T-helper 2 cell treated with Interferon-gamma antibody and Interleukin-4, amounts not matched to agents 5 μg/mL and 100 μg/mL, for 36 hours (primary cell): ENCODE data around the gene SPAG6.
"Not testable (repeated sequence)": the region's sequence is repeated elsewhere in the genome, so short reads cannot be mapped to it uniquely, and the experiment has no call there.

Experiments
- DNase-seq: peaks from one replicate; pipeline ENCODE4 v3.0.0; 2021; ENCODE audit warnings: low spot score
- H3K27ac Mint-ChIP-seq: one replicate; pipeline ENCODE4 v1.8.0; 2021; ENCODE audit warnings: mild to moderate bottlenecking, mixed read lengths
- H3K27me3 Mint-ChIP-seq: one replicate; pipeline ENCODE4 v1.8.0; 2021; ENCODE audit warnings: low read depth, mixed read lengths
- H3K36me3 Mint-ChIP-seq: one replicate; pipeline ENCODE4 v1.8.0; 2021; ENCODE audit warnings: low read depth, mixed read lengths
- H3K4me1 Mint-ChIP-seq: one replicate; pipeline ENCODE4 v1.8.0; 2021; ENCODE audit warnings: low read depth, mixed read lengths
- H3K4me3 Mint-ChIP-seq: one replicate; pipeline ENCODE4 v1.8.0; 2022; ENCODE audit warnings: mild to moderate bottlenecking, moderate library complexity, mixed read lengths
- H3K9me3 Mint-ChIP-seq: one replicate; pipeline ENCODE4 v1.8.0; 2021; ENCODE audit warnings: mixed read lengths

Gene SPAG6

DNA sequence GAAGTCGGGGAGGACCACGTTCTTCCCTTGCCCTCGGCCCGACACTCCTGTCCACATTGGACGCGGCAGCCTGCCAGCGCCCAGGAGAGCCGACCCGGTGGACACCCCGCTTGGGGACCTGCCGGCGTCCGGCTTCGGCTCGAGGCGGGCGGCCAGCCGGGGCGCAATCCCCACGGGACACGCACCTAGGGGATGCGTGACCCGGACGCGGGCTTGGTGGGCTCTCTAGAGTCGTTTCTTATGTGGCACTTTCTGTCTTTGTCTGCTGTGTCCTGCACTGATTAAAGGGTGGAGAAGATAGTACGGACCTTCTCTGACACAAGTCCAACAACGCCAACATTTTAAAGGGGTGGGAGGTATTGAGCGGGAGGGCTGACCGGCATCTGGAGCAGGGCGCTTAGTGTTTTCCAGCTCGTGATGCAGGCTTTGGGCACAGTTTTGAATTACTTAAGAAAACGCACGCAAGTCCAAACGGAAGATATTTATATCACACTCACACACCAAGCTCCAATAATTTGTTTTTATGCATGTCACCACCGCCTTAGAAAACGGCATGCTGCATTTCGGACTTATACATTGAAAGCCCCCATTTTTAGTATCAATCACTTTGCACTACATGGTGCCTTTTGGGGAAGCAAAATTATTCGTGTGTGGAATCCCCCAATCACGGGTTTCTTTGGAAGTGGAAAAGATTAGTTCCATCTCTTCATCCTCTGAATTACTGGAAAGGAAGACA is 3.9 kb upstream of the SPAG6 start:
- Mint-ChIP-seq H3K36me3 (peaks cover 5% of the 10 kb centered on the region), H3K27ac (peak overlapping the region; percentile 67), H3K27me3 (peaks cover 85% of the 10 kb centered on the region), H3K9me3 (no peaks in the 10 kb centered on the region), H3K4me3 (peak overlapping the region; percentile 77), H3K4me1 (peaks cover 45% of the 10 kb centered on the region)
- no peak for DNase-seq

GRCh38 chr10:22341926-22342196 is 3.4 kb upstream of the SPAG6 start:
- Mint-ChIP-seq H3K27ac (peak overlapping the region; percentile 68), H3K36me3 (peaks cover 5% of the 10 kb centered on the region), H3K4me3 (peak overlapping the region; percentile 77), H3K27me3 (peaks cover 85% of the 10 kb centered on the region), H3K4me1 (peaks cover 46% of the 10 kb centered on the region), H3K9me3 (no peaks in the 10 kb centered on the region)
- DNase-seq = no peak

- Mint-ChIP-seq H3K4me3 (peak overlapping the region; percentile 26), H3K36me3 (peaks cover 5% of the 10 kb centered on the region), H3K9me3 (no peaks in the 10 kb centered on the region), H3K27me3 (peaks cover 84% of the 10 kb centered on the region), H3K4me1 (peaks cover 41% of the 10 kb centered on the region), H3K27ac (no peak overlapping the region)
- no peak for DNase-seq
These were observed 2.9 kb upstream of the SPAG6 start for GRCh38 chr10:22342421-22342820.

DNA sequence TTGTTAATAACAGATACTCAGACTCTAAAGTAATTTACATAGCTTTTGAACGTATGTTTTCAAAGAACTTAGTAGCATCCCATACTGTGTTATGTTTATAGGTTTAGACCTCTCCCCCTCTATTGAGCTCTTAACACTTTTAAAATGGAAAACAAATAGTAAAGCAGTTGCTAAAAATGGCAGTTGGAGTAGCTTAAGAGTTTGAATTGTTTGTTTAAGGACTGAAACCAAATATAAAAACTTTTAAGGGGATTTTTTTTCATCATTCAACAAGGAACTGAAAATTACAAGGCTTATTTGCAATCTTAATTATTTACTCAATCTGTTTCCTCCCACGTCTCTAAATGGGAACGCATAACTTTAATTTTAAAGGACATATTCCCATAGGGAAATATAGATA is 1.6 kb upstream of the SPAG6 start:
- peaks cover 32% of the 10 kb centered on the region for H3K4me1 Mint-ChIP-seq
- H3K9me3 Mint-ChIP-seq = no peaks in the 10 kb centered on the region
- peaks cover 5% of the 10 kb centered on the region for H3K36me3 Mint-ChIP-seq
- H3K27ac Mint-ChIP-seq = no peak overlapping the region
- peaks cover 81% of the 10 kb centered on the region for H3K27me3 Mint-ChIP-seq
- no peak for DNase-seq
- H3K4me3 Mint-ChIP-seq = no peak overlapping the region

GRCh38 chr10:22344249-22344648 is 1.0 kb upstream of the SPAG6 start:
- no peaks in the 10 kb centered on the region for H3K9me3 Mint-ChIP-seq
- peaks cover 5% of the 10 kb centered on the region for H3K36me3 Mint-ChIP-seq
- peak overlapping the region; percentile 71 for H3K4me3 Mint-ChIP-seq
- DNase-seq = no peak
- peaks cover 76% of the 10 kb centered on the region for H3K27me3 Mint-ChIP-seq
- H3K4me1 Mint-ChIP-seq = peaks cover 28% of the 10 kb centered on the region
- H3K27ac Mint-ChIP-seq = no peak overlapping the region

GRCh38 chr10:22344781-22345300 is 455 bp upstream of the SPAG6 start:
- Mint-ChIP-seq H3K27ac (no peak overlapping the region), H3K36me3 (peaks cover 5% of the 10 kb centered on the region), H3K4me1 (peaks cover 22% of the 10 kb centered on the region), H3K4me3 (peak overlapping the region; percentile 71), H3K27me3 (peaks cover 76% of the 10 kb centered on the region), H3K9me3 (no peaks in the 10 kb centered on the region)
- DNase-seq = no peak

DNA sequence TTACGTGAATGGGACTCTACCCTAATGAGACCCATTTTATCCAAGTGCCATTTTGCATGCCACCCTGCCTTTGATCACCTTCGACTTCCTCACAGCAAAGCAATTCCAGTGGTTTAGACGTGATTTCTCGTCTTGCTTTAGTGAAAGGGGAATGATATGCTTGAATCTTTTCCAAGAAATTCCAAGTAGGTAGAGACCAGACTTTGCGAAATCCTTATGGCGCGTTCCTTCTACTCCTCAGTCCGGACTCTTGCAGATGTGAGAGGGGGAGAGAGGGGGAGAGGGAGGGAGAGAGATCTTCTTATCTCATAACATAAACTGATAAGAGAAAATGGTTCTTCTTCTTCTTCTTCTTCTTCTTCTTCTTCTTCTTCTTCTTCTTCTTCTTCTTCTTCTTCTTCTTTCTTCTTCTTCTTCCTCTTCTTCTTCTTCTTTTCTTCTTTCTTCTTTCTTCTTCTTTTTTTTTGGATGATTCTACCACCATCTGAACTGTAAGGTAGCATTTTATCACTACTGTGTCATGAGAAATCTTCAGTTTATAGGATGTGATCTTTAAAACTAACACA is 883 bp downstream of the SPAG6 start:
- no peak overlapping the region for H3K27ac Mint-ChIP-seq
- DNase-seq = no peak
- peak overlapping the region; percentile 57 for H3K4me3 Mint-ChIP-seq
- peaks cover 19% of the 10 kb centered on the region for H3K4me1 Mint-ChIP-seq
- H3K36me3 Mint-ChIP-seq = peaks cover 5% of the 10 kb centered on the region
- no peaks in the 10 kb centered on the region for H3K9me3 Mint-ChIP-seq
- peaks cover 76% of the 10 kb centered on the region for H3K27me3 Mint-ChIP-seq

GRCh38 chr10:22349755-22350154 is 4.5 kb downstream of the SPAG6 start:
- Mint-ChIP-seq H3K27me3 (peaks cover 55% of the 10 kb centered on the region), H3K36me3 (peaks cover 2% of the 10 kb centered on the region), H3K9me3 (no peaks in the 10 kb centered on the region), H3K4me1 (peaks cover 3% of the 10 kb centered on the region), H3K4me3 (no peak overlapping the region), H3K27ac (no peak overlapping the region)
- DNase-seq = no peak

DNA sequence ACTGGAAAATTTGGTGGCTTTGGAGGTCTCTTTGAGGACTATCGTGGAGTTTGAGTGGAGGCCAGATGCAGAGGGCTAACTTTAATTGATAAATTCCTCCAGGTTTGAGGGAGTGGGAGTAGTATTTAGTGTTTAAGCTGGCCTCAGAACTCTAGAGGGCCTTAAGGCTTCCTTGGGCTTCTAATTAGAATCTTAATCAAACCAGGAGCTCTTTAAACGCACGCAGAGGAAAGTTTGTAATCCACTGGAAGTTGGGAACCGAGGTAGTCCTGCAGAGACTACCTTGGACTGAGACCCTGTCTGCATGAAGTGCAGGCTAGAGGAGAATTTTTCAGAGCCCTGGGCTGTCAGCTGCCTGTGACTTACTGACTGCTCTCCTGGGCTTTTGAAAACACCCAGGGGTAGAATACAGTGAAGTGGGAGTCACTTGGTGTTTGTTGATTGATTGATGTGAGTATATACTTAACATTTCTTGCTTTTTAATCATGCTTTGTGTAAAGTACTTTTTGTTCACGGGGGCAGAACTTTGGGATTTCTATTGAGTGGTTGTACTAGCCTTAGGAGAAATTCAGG is 5.9 kb downstream of the SPAG6 start:
- no peaks in the 10 kb centered on the region for H3K9me3 Mint-ChIP-seq
- H3K27me3 Mint-ChIP-seq = peaks cover 44% of the 10 kb centered on the region
- no peak overlapping the region for H3K27ac Mint-ChIP-seq
- H3K4me1 Mint-ChIP-seq = peaks cover 1% of the 10 kb centered on the region
- no peak overlapping the region for H3K4me3 Mint-ChIP-seq
- no peaks in the 10 kb centered on the region for H3K36me3 Mint-ChIP-seq
- DNase-seq = no peak

GRCh38 chr10:22356324-22356873 is 11.1 kb downstream of the SPAG6 start:
- Mint-ChIP-seq H3K9me3 (no peaks in the 10 kb centered on the region), H3K4me3 (no peak overlapping the region), H3K36me3 (no peaks in the 10 kb centered on the region), H3K27ac (no peak overlapping the region), H3K4me1 (no peaks in the 10 kb centered on the region), H3K27me3 (peaks cover 12% of the 10 kb centered on the region)
- DNase-seq = no peak

- not testable (repeated sequence) for H3K4me1 Mint-ChIP-seq, H3K36me3 Mint-ChIP-seq, H3K9me3 Mint-ChIP-seq, H3K27ac Mint-ChIP-seq, DNase-seq, H3K4me3 Mint-ChIP-seq
- peaks cover 10% of the 10 kb centered on the region for H3K27me3 Mint-ChIP-seq
These were observed 12.5 kb downstream of the SPAG6 start for GRCh38 chr10:22357770-22358169.

DNA sequence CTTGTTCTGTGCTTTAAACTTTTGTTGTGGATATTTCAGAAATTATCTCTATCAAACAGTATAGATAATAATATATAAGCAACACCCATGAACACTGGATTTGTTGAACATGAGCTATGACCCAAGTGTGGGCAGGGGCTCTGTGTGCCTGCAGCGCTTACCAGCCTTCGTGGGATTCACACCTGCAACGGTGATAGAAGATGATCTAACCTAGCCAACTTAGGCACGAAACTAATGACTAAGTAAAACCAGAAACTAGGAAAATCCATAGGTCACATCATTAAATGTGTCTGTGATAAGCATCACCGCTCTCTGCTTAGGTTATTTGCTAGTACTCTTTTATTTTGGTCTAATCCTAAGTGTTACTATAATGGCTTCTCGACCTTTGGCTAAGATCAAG is 18.0 kb downstream of the SPAG6 start:
- Mint-ChIP-seq H3K27me3 (no peaks in the 10 kb centered on the region), H3K27ac (no peak overlapping the region), H3K4me3 (no peak overlapping the region), H3K4me1 (peaks cover 17% of the 10 kb centered on the region), H3K36me3 (no peaks in the 10 kb centered on the region), H3K9me3 (peaks cover 4% of the 10 kb centered on the region)
- no peak for DNase-seq

- Mint-ChIP-seq H3K4me1 (peaks cover 26% of the 10 kb centered on the region), H3K27ac (no peak overlapping the region), H3K36me3 (no peaks in the 10 kb centered on the region), H3K4me3 (no peak overlapping the region), H3K9me3 (peaks cover 4% of the 10 kb centered on the region), H3K27me3 (no peaks in the 10 kb centered on the region)
- no peak for DNase-seq
These were observed 19.3 kb downstream of the SPAG6 start for GRCh38 chr10:22364407-22365140.

DNA sequence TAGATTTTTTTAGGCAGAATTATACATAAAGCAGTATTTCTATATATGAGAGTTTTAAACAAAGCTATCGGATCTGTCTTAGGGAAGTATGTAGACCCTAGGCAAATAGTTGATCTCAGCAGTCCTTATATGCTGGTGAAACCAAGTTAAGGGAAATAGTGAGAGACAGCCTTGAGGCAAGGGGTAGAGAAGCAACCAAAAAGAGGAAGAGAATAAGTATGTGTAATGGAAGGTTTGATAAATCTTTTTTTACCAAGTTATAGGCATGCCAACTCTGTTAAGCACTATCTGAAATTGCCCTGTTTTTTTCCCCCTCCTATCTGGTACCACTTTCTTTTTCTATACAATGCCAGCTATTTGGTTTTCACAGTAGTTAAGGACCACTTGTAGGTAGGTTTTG is 19.9 kb downstream of the SPAG6 start:
- no peaks in the 10 kb centered on the region for H3K36me3 Mint-ChIP-seq
- no peaks in the 10 kb centered on the region for H3K27me3 Mint-ChIP-seq
- H3K27ac Mint-ChIP-seq = no peak overlapping the region
- no peak for DNase-seq
- peaks cover 28% of the 10 kb centered on the region for H3K4me1 Mint-ChIP-seq
- peaks cover 4% of the 10 kb centered on the region for H3K9me3 Mint-ChIP-seq
- no peak overlapping the region for H3K4me3 Mint-ChIP-seq
